GM18520 (cell line): ENCODE results near the gene PIGT.

Source experiments
- ATAC-seq: cut with Tn5 transposase; IDR thresholded peaks from one replicate; pipeline ENCODE4 v1.9.1; 2021; ENCODE audit not compliant: unreplicated experiment

Gene PIGT

DNA sequence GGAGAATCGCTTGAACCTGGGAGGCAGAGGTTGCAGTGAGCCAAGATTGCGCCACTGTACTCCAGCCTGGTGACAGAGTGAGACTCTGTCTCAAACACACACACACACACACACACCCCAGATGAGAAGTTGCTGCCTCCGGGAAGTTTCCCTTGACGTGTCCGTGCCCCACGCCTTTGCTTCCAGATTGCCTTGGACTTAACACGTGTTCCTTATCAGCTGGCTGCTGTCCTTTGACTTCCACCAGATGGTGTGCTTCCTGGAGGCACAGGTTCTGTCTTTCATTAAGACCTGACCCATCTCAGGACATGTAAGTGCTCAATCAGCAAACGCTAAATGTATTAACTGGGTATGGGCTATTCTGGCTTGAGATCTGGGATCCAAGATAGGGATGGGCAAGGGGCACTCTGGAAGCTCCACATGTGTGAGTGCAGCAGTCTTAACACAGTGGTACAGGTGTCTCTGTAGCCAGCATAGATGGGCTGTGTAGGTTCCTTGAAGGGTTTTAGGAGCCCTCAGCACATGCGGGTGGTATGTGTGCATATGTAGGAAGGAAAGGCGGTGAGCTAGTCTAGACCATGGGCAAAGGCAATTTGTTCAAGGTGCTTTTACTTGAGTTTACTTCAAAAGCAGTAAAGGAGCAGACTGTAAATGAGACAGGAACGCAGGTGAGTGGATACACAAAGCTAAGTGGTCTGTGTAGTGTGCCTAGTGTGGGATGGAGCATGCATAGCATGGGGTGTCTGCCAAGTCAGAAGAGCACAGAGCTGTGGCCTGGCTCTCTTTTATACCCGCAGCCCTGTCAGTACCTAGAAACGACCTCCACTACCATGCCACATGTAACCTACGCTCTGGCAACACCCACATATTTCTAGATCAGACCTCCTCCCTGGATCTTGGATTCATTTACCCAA is 11.6 kb downstream of the PIGT start:
- no peak for ATAC-seq

DNA sequence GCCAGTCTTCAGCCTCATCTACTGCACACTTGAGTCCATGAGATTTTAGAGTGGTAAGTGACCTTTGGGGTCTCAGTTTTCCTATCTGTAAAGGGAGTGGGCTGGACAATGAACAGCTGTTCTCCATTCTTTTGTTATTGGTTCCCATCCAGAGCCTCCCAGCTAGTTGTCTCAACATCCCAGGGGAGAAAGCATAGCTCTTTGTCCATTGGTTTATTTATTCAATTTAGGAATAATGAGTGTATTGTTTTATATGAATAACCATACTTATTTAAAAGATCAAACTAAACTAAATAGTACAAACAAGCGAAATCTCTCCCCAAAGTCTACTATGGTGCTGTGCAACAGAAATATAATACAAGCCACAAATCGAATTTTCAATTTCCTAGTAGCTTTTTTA is 13.7 kb downstream of the PIGT start:
- no peak for ATAC-seq

DNA sequence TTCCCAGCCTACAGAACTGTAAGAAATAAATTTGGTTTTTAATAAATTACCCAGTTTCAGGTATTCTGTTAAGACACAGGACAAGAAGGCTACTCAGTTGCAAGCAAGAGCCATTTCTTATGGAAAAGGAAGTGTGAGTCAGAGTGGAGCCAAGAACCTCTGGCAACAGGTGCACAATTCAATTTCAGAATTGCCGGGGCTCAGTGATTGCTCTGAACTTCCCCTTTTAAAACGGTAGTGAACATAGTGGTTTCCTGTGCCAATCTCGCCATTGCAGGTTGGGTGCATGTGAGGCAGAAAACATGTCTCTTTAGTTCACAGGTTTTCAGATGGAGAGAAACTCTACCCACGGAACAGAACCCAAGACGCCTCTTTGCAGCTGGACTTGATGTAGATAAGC is 16.4 kb downstream of the PIGT start:
- peak; percentile 59 for ATAC-seq

DNA sequence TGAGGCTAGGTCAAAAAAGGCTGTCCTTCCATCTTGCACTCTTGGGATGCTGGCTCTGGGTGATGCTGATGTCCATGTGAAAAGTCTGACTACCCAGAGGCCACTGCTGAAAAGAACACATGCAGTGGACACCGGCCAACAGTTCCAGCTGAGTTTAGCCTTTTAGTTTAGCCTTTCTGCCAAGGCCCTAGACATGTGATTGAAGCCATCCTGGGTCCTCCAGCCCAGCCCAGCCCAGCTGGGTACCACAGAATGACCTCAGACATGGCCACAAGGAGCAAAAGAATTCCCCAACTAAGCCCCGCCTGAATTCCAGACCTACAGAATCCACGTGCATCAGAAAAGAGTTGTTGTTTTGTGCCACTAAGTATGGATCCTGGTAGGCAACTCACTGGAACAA is 17.4 kb downstream of the PIGT start:
- no peak for ATAC-seq

DNA sequence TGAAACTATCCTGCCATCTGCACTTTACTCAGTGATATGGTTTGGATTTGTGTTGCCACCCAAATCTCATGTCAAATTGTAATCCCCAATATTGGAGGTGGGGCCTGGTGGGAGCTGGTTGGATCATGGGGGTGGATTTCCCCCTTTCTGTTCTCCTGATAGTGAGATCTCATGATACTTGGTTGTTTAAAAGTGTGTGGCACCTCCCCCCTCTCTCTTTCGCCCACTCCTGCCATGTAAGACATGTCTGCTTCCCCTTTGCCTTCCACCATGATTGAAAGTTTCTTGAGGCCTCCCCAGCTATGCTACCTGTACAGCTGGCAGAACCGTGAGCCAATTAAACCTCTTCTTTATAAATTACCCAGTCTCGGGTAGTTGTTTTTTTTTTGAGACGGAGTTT is 18.0 kb downstream of the PIGT start:
- no peak for ATAC-seq

DNA sequence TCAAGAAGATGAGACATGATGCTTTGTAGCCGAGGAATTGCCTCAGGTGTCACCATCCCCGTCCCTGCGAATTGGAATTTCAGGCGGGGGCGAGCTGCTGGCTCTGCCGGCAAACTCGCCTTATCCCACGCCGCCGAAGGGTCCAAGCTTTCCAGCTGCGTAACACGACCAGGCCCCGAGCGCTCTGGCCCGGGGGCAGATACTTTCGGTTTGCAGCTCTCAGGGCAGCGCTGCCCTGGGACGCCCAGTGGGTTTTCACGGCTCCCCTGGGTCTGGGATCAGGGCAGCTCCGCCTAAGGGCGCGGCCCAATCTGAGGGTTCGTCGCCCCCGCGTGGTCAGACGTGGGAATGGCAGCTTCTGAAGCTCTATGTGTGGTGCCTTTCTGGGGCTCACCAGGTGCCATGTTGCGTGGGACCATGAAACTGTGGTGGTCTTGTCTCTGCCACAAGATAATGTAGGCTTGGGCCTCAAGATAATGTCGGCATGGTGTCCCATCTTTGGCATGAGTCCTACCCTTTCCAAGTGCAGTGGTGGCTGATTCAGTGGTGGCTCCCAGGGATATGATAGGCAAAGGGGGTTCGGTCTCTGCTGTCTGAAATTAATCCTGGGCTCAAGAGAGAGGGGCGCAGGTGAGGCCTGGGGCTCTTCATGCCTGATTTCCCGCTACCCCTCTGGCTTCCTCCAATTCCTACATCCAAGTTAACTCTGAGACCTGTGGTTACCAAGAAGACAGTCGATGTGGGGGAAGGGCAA is 21.0 kb downstream of the PIGT start:
- peak; percentile 61 for ATAC-seq

DNA sequence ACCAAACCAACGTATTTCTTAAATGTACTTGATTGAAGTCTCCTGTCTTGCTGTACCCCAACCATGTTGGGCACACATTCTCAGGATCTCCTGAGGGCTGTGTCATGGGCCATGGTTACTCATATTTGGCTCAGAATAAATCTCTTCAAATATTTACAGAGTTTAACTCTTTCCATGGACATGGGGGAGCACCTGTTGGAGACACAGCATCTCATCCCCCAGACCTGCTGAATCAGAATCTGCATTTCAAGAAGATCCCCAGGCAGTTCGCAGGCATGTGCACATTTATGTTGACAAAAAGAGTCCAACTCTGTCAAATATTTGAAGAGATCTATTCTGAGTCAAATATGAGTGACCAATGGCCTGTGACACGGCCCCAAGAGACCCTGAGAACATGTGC is 24.5 kb downstream of the PIGT start:
- no peak for ATAC-seq

DNA sequence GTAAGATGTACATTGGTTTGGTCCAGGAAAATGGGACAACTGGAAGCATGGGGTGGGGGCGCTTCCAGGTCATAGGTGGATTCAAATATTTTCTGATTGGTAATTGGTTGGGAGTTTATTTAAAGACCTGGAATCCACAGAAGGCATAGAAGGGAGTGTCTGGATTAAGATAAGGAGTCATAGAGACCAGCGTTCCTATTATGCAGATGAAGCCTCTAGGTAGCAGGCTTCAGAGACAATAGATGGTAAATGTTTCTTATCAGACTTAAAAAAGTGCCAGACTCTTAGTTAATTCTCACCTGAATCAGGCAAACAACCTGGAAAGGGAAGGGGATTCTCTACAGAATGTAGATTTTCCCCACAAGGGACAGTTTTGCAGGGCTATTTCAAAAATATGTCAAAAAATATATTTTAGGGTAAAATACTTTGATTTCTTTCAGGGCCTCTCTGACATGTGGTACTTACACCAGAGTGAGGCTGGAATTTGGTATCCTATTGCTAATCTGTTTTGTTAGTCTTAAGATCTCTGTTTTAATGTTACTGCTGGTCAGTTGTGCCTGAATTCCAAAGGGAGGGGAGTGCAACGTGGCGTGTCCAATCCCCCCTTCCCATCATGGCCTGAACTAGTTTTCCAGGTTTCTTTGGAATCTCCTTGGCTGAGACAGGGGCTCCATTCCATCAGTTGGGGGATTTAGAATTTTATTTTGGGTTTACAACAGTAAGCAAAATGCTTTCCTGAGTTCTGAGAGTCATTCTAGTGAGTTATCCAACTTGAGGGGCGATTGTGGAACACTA is 25.1 kb downstream of the PIGT start:
- ATAC-seq, result no peak

DNA sequence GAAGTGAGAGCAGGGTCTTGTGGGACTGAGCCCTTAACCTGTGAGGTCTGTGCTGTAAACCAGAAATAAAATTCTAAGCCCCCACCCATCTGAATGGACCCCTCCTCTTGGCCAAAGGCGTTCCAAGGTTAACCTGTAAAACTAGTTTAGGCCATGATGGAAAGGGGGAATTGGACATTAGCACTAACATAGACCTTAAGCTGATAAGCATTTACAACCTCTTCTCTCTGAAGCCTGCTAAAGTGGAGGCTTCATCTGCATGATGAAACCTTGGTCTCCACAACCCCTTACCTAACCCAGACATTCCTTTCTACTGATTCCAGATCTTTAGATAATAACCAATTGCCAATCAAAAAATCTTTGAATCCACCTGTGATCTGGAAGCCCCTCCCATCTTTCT is 25.8 kb downstream of the PIGT start:
- no peak for ATAC-seq

DNA sequence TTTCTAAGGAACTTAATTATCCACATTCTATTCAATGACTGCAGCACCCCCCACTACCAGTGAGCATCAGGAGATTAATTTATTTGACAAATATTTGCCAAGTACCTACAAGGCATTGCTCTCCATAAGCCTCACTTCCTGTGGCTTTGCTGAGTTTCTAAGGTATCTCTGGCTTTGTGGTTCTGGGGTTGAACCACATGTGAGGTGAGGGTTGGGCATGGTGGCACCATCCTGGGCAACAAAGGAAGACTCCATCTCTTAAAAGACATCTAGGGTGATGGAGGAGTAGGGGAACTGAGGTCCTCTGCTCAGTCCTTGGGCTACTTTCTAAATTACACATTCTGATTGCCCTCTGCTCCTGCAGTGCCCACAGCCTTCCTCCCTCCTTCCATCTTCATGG is 28.1 kb downstream of the PIGT start:
- no peak for ATAC-seq

DNA sequence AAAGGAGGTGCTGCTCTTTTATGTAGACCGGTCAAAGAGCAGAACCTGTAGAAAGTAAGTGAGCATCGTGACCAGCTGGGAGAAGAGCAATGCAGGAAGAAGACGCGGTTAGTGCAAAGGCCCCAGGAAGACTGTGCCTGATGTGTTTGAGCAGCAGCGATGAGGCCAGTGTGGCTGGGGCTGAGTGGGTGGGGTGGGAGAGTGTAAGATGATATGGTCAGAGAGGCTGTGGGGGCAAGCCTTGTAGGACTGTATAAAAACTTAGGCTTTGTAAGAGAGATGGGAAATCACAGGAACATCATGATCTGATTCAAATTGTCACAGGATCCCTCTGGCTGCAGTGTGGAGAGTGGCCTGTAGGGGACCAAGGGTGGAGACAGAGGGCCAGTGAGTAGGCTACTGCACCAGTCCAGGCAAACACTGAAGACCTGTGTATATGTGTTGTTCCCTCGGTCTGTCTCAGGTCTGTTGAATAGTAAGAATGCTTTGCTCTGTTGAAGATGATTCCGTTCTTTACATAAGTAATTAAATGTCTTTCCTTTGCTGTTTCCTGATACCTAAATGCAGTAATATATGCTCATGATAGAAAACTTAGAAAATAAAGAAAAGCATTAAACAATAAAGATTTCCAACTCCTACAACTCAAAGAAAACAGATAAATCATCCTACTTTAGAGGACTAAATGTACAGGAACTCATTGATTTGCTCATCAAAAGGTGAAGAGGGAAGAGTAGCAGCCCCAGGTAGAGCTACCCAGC is 30.0 kb downstream of the PIGT start:
- ATAC-seq, result no peak

DNA sequence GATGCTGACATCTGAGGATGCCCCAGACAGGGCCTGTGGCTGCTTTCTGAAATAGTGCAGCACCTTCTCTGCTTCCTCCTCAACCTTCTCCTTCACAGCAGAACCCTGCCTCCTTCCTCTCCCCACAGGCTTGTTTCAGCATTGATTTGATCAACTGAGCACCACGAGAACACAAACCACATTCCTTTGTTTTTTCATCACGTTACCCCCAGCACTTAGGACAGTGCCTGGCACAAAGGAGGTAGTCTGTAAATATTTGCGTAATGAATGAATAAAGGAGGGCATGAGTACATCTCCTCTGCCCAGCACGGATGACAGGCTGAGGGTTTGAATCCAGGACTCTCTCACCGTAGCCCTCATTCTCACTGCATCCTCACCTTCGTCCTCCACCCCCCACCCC is 32.3 kb downstream of the PIGT start:
- no peak for ATAC-seq

DNA sequence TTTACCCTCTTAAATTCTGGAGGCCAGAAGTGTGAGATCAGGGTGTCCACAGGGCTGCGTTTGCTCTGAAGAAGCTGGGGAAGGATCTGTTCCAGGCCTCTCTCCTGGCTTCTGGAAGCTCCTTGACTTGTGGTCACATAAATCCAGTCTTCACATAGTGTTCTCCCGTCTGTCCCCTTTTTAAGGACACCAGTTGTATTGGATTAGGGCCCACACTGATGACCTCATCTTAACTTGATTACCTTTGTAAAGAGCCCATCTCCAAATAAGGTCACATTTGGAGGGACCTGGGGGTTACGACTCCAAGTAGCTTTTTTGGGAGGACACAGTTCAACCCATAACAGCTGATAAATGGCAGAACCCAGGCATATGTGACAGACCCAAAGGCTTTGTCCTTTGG is 33.6 kb downstream of the PIGT start:
- ATAC-seq, result no peak

DNA sequence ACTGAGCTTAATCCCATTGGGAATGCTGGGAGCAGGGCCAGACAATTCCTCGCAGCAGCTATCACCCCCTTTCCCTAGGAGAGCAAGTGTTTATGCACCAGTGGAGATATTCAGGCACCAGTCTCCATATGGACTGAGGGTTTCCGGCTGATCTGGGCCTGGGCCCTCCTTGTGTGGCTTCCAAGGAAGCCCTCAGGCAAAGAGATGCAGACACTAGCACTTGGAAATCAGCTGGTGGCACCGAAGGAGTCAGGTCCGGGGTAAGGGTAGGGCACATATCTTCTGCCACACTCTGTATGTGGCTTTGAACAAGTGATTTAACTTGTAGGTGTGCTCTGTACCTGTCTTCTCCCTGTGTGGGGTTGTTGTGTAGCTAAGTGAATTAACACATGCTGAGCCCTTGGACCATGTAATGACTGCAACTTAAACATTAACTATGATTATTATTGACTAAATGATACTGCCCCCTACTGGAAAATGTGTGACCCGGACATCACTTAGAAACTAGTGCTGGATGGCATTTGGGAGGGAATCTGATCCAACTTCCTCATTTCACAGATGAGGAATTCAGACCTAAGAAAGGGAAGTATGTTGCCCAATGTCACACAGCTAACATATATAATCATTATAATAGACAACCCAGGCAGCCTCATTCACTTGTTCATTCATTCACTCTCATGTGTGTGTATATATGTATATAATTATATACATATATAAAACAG is 34.3 kb downstream of the PIGT start:
- no peak for ATAC-seq

DNA sequence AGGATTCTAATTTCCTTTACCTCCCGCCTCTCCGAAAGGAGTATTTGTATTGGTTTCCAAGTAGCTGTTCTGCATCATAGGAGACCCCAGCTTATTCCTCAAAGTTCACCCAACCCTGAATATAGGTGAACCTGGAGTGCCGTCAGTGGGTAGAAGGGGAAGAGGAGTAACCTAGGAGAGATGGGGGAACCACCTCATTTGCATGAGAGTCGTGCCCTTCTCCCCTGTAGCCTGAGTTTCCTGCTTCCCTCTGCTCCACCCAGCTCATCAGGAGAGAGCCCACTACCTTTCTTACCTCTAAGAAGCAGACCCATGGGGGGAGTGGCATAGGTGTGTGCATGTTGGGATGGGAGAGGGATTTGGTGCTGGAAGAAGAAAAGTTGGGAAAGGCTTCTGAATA is 36.3 kb downstream of the PIGT start:
- no peak for ATAC-seq

DNA sequence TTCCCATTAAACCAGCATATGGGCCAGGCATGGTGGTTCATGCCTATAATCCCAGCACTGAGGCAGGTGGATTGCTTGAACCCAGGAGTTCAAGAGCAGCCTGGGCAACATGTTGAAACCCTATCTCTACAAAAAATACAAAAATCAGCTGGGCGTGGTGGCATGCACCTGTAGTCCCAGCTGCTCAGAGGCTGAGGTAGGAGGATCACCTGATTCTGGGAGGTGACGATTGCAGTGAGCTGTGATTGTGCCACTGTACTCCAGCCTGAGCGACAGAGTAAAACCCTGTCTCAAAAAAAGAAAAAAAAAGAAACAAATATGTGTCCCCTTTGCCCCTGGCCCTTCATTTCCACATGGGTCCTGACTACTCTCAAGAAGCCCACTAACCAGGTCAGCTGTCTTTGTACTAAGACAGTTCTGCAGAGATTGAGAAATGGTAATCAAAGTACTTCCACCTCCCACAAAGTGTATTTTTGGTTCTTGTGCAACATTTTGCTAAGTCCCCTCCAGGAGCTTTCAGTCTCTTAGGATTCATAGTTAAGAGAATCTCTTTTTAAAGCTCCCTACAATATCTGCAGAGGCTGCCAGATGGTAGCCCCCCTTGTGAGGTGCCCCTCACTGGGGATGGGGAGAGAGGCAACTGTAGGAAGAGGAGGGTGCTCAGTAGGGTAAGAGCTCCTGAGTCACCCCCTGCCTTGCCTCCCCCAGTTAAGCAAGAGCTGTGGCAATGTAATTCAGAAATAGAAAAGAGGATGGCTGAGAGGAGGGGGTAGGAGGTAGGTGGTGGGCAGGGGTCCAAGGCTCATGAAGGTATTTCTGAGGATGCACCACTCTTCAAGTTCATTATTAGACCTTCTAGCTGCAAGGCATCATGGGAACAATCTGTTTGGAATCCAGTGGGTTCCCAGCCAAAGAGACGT is 37.1 kb downstream of the PIGT start:
- no peak for ATAC-seq

DNA sequence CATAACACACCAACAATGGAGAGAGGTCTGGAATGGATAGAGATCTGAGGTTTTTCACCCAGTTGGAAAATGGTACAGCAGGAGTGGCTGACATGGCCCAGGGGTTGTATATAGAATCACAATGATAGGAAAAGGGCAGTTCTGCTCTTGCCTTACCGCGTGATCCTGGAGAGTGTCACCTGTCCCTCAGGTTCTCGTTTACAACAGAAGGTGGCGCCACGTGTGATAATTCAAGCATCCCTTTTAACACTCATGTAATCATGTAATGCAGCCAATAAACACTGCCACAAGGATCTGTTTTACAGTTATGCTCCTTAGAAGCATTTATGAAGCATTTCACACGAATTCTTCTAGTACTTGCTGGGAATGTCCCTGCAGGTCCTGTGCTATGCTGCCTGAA is 40.7 kb downstream of the PIGT start:
- no peak for ATAC-seq

DNA sequence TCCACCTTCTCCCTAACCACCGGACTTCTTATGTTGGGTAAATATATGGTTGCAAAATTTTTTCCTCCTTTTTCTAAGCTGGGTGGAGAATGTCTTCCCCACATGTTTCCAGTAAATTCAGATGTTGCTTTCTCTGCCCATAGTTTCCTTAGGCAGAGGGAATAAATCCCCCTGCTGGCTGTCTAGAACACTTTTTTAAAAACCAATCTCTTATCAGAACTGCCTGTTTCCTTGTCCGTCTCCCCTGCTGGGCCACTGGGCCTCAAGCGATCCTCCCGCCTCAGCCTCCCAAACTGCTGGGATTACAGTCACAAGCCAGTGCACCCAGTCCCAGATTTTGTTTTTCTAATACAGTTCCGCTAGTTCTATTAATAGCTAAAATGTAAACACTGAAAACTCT is 43.7 kb downstream of the PIGT start:
- ATAC-seq, result no peak

DNA sequence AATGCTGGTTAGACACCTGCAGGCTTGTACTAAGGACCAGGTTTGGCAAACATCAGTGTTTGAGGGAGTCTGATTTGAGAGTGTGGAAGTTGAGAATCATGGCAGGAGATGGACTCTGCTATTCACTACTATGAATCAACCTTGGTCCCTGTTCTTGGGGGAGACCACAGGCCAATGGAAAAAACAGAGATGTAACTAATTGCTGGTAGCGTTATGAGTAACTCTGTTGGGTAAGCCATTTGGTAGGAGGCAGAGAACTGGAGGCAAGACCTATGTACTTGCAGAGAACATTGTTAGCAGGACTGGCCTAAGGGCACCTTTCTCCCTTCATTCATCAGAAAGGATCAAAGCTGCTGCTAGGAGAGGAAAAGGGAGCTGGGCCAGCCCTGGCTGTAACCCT is 45.3 kb downstream of the PIGT start:
- ATAC-seq, result no peak
